Endothelial cell of umbilical vein (primary cell): ENCODE measurements around the gene MPHOSPH8. TPM values are rescaled to one million over a fixed set of nuclear protein-coding genes. Genes with fewer than 3 reads are reported as not detected.

Experiments
- BruUV-seq: library from RNA; stranded (reverse); fragments of 400-500 nt; replicated peaks from 2 replicates; lab custom pipeline; 2021; lab: Mats Ljungman, UMichigan
- CTCF ChIA-PET: fragments of 300-600, 350-600 bp; sonication (Branson Sonifier 250); formaldehyde crosslinking; loops from one replicate; lab custom pipeline; 2021; ENCODE audit warnings: antibody characterized with exemption, inconsistent platforms; lab: Charles Lee
- POLR2A ChIA-PET: fragments of 300-600, 350-600 bp; sonication (Branson Sonifier 250); formaldehyde crosslinking; loops from one replicate; lab custom pipeline; 2021; ENCODE audit warnings: antibody characterized with exemption, inconsistent platforms; lab: Charles Lee
- DNase-seq: peaks from one replicate; pipeline ENCODE4 v3.0.0-alpha.2; 2011; ENCODE audit warnings: low read depth, low spot score
- FAIRE-seq: peaks from 2 replicates; lab custom pipeline; 2011; peaks lifted over from hg19 to GRCh38; lab: Jason Lieb, UNC
- H2AFZ ChIP-seq: 2 replicates; pipeline ENCODE4 v1.6.0; 2012; ENCODE audit warnings: low read depth, low read length, control low read depth, inconsistent platforms
- H3K27ac ChIP-seq: 2 replicates; pipeline ENCODE4 v1.5.1; 2011; ENCODE audit warnings: low read depth, mild to moderate bottlenecking, control low read depth, low read length, moderate library complexity; ENCODE audit not compliant: insufficient read depth
- H3K27me3 ChIP-seq, 2 experiments: 2 replicates each; pipeline versions ENCODE4 v1.6.0 to v1.6.1; 2011; ENCODE audit warnings: low read length in 2 of 2, mixed read lengths in 1 of 2; ENCODE audit not compliant: control insufficient read depth in 2 of 2, insufficient read depth in 2 of 2
- H3K36me3 ChIP-seq, 2 experiments: 2 replicates in 1 of 2; 3 replicates in 1 of 2; pipeline ENCODE4 v1.5.1; 2011; ENCODE audit warnings: low read length in 2 of 2, mild to moderate bottlenecking in 1 of 2, moderate library complexity in 1 of 2; ENCODE audit not compliant: control insufficient read depth in 2 of 2, insufficient read depth in 2 of 2; ENCODE audit errors: extremely low read depth in 1 of 2
- H3K4me1 ChIP-seq: 3 replicates; pipeline ENCODE4 v1.5.1; 2011; ENCODE audit warnings: mild to moderate bottlenecking, low read length; ENCODE audit not compliant: control insufficient read depth, insufficient read depth; ENCODE audit errors: extremely low read depth
- H3K4me2 ChIP-seq: 2 replicates; pipeline ENCODE4 v1.6.1; 2011; ENCODE audit warnings: low read length, control low read depth, mixed read lengths; ENCODE audit not compliant: insufficient read depth
- H3K4me3 ChIP-seq, 3 experiments: fragments of 200-600 bp in 1 of 3; sonication (generic), shearing (Covaris generic) in 1 of 3; replicated peaks in 1 of 3; 2 replicates each; pipeline ENCODE4 v1.5.1; 2011 to 2016; ENCODE audit warnings: control low read depth in 3 of 3, low read length in 3 of 3, mild to moderate bottlenecking in 2 of 3, inconsistent platforms in 1 of 3, low read depth in 1 of 3, moderate library complexity in 1 of 3; ENCODE audit not compliant: insufficient read depth in 1 of 3
- H3K79me2 ChIP-seq: 2 replicates; pipeline ENCODE4 v1.6.0; 2012; ENCODE audit warnings: low read length, inconsistent platforms; ENCODE audit not compliant: control insufficient read depth, insufficient read depth
- H3K9ac ChIP-seq: replicated peaks from 2 replicates; pipeline ENCODE3; 2011; ENCODE audit warnings: low read length, control low read depth; ENCODE audit not compliant: insufficient read depth; ENCODE audit errors: extremely low read depth
- H3K9me1 ChIP-seq: replicated peaks from 3 replicates; pipeline ENCODE4 v1.6.0; 2011; ENCODE audit warnings: mild to moderate bottlenecking, low read length; ENCODE audit not compliant: control insufficient read depth, insufficient read depth; ENCODE audit errors: extremely low read depth
- H3K9me3 ChIP-seq: replicated peaks from 2 replicates; pipeline ENCODE4 v1.5.1; 2012; ENCODE audit warnings: low read length, inconsistent platforms; ENCODE audit not compliant: control insufficient read depth, insufficient read depth
- H4K20me1 ChIP-seq: replicated peaks from 2 replicates; pipeline ENCODE3; 2011; ENCODE audit warnings: mild to moderate bottlenecking, low read length; ENCODE audit not compliant: control insufficient read depth, insufficient read depth; ENCODE audit errors: extremely low read depth
- EZH2 ChIP-seq: IDR thresholded peaks from 2 replicates; pipeline ENCODE4 v1.6.1; 2012; ENCODE audit warnings: borderline replicate concordance, low read depth, mild to moderate bottlenecking, moderate library complexity, low read length, inconsistent platforms; ENCODE audit not compliant: severe bottlenecking
- FOS ChIP-seq: IDR thresholded peaks from 2 replicates; pipeline ENCODE4 v1.6.1; 2011; ENCODE audit warnings: mild to moderate bottlenecking, low read length, moderate library complexity, borderline replicate concordance; ENCODE audit not compliant: insufficient read depth
- GATA2 ChIP-seq: IDR thresholded peaks from 2 replicates; pipeline ENCODE4 v1.7.0; 2011; ENCODE audit warnings: low read depth, mild to moderate bottlenecking, moderate library complexity, mixed read lengths, low read length; ENCODE audit not compliant: insufficient read length, insufficient read depth
- JUN ChIP-seq: IDR thresholded peaks from 2 replicates; pipeline ENCODE4 v1.6.1; 2011; ENCODE audit warnings: borderline replicate concordance, low read depth; ENCODE audit not compliant: insufficient read length, insufficient read depth
- MYC ChIP-seq: IDR thresholded peaks from one replicate; pipeline ENCODE4 v1.6.1; 2011; ENCODE audit warnings: mild to moderate bottlenecking, low read depth, low read length
- POLR2A ChIP-seq: IDR thresholded peaks from 2 replicates; pipeline ENCODE4 v1.6.1; 2012; ENCODE audit warnings: low read depth, mild to moderate bottlenecking, control low read depth, low read length
- POLR2AphosphoS5 ChIP-seq: IDR thresholded peaks from 2 replicates; pipeline ENCODE4 v1.6.1; 2012; ENCODE audit warnings: low read depth, mild to moderate bottlenecking, control low read depth, low read length, moderate library complexity; ENCODE audit not compliant: insufficient read depth
- dilution Hi-C: fragments of 300-500 bp; cut with MboI; formaldehyde crosslinking; loops from one replicate; pipeline ENCODE4 v1.15.0; 2019; ENCODE audit warnings: low sequenced_read_pairs; ENCODE audit not compliant: extremely low pct_ligation_motif_present
- intact Hi-C: fragments of 100-400 bp; cut with micrococcal nuclease; formaldehyde crosslinking; loops from one replicate; pipeline ENCODE4 v1.10.0; 2022
- polyA plus RNA-seq, 4 experiments: library from polyadenylated mRNA; depleted of rRNA in 3 of 4; stranded (reverse) in 3 of 4; unstranded in 1 of 4; fragments of >200 nt; gene quantifications; 2 replicates each; pipeline versions ENCODE4 v1.2.1 to v1.2.3, GENCODE V29; 2011 to 2012; ENCODE audit warnings: missing spikeins in 1 of 4
- total RNA-seq: library from RNA; stranded (reverse); gene quantifications from 2 replicates; pipeline ENCODE4 v1.2.3, GENCODE V29; 2021
- TF ChIP-seq, protein P1 (sequence below), 2 donors: IDR thresholded peaks; 1 replicate in 1 of 2; 2 replicates in 1 of 2; pipeline ENCODE4 v1.5.1; 2011; ENCODE audit warnings: low read length in 2 of 2, mild to moderate bottlenecking in 2 of 2, moderate library complexity in 2 of 2, control low read depth in 1 of 2, inconsistent platforms in 1 of 2, low read depth in 1 of 2; ENCODE audit not compliant: insufficient read depth in 1 of 2; ENCODE audit errors: extremely low read depth in 1 of 2
- TF ChIP-seq, protein P2 (sequence below): IDR thresholded peaks from 2 replicates; pipeline ENCODE4 v1.6.1; 2011; ENCODE audit not compliant: insufficient read depth, insufficient read length

The MPHOSPH8 gene
- total and polyA plus RNA-seq, 2 donors (not counting 3 experiments of a cell fraction or from before 2014, with no cell fraction given): 16.2 to 31.5 TPM

DNA sequence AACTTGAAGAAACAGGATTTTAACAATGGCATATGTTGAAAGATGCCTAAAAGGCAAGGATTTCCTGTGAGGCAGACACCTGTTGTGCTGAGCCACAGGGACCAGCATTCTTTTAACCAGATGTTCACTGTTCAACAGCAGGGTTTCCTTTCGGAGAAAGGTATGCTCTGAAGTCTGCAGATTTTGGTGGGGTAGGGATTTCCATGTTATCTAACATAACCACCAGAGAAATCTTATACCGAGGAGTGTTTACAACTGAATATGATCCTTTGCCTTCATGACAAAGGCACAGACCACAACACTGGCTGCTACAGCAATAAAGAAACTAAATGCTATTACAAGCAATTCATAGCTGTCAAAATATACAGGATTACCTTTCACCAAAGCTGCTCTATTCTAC is 48.1 kb downstream of the MPHOSPH8 start:
- no peak overlapping the region for H3K27ac ChIP-seq
- no peaks in the 10 kb centered on the region for H3K27me3 ChIP-seq
- H3K4me2 ChIP-seq: no peak overlapping the region
- H3K9me3 ChIP-seq: no peaks in the 10 kb centered on the region
- H3K9ac ChIP-seq: no peak overlapping the region
- dilution Hi-C loops: no loop called here
- no peak for FAIRE-seq
- H3K4me3 ChIP-seq: no peak overlapping the region
- TF ChIP-seq, protein P1, sequence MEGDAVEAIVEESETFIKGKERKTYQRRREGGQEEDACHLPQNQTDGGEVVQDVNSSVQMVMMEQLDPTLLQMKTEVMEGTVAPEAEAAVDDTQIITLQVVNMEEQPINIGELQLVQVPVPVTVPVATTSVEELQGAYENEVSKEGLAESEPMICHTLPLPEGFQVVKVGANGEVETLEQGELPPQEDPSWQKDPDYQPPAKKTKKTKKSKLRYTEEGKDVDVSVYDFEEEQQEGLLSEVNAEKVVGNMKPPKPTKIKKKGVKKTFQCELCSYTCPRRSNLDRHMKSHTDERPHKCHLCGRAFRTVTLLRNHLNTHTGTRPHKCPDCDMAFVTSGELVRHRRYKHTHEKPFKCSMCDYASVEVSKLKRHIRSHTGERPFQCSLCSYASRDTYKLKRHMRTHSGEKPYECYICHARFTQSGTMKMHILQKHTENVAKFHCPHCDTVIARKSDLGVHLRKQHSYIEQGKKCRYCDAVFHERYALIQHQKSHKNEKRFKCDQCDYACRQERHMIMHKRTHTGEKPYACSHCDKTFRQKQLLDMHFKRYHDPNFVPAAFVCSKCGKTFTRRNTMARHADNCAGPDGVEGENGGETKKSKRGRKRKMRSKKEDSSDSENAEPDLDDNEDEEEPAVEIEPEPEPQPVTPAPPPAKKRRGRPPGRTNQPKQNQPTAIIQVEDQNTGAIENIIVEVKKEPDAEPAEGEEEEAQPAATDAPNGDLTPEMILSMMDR (IDR thresholded peaks at IDR 0.05; ENCODE audit: extremely low read depth in 1 of 2, insufficient read depth in 1 of 2, low read depth in 1 of 2, low read length in 2 of 2): no peak
- TF ChIP-seq GATA2 (no peak), EZH2 (no peak), FOS (no peak), MYC (no peak), POLR2A (no peak), POLR2AphosphoS5 (no peak), JUN (no peak)
- TF ChIP-seq, protein P2, sequence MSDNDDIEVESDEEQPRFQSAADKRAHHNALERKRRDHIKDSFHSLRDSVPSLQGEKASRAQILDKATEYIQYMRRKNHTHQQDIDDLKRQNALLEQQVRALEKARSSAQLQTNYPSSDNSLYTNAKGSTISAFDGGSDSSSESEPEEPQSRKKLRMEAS: no peak
- BruUV-seq: no TSS peak
- no peak overlapping the region for H2AFZ ChIP-seq
- DNase-seq: peak; percentile 56
- peaks cover under 1 to 3% of the 10 kb centered on the region in 2 experiments for H3K36me3 ChIP-seq
- peaks cover 11% of the 10 kb centered on the region for H3K79me2 ChIP-seq
- H3K9me1 ChIP-seq: no peaks in the 10 kb centered on the region
- no peaks in the 10 kb centered on the region for H4K20me1 ChIP-seq
- POLR2A ChIA-PET: no interaction called here
- CTCF ChIA-PET: interaction anchor here (0.6 kb wide), 1 partner anchor 16 kb away, joined by 4 read pairs; no protein-coding TSS in a partner anchor
- intact Hi-C loops: no loop called here
- peaks cover 22% of the 10 kb centered on the region for H3K4me1 ChIP-seq
